Measurements from ENCODE around the gene CDK14.
"Not testable (repeated sequence)": the region's sequence is repeated elsewhere in the genome, so short reads cannot be mapped to it uniquely, and the experiment has no call there.

Gene CDK14

GRCh38 chr7:90756366-90756765 lies 160.2 kb downstream of the CDK14 start:
- DNase-seq (ENCODE audit: low read depth in 3 of 3): no peak

- not testable (repeated sequence) for DNase-seq (ENCODE audit: low read depth in 3 of 3)
These were observed 161.4 kb downstream of the CDK14 start for GRCh38 chr7:90757565-90757950.

- DNase-seq (ENCODE audit: low read depth in 3 of 3): no peak
These were observed 162.9 kb downstream of the CDK14 start for GRCh38 chr7:90758933-90759562.

- DNase-seq (ENCODE audit: low read depth in 3 of 3): no peak
These were observed 163.6 kb downstream of the CDK14 start for GRCh38 chr7:90759710-90760109.

GRCh38 chr7:90760892-90761291 lies 164.8 kb downstream of the CDK14 start:
- no peak for DNase-seq (ENCODE audit: low read depth in 3 of 3)

GRCh38 chr7:90761584-90761983 lies 165.5 kb downstream of the CDK14 start:
- no peak for DNase-seq (ENCODE audit: low read depth in 3 of 3)

- DNase-seq (ENCODE audit: low read depth in 3 of 3): no peak
These were observed 167.0 kb downstream of the CDK14 start for GRCh38 chr7:90763108-90763507.

GRCh38 chr7:90764848-90765570 lies 168.9 kb downstream of the CDK14 start:
- no peak for DNase-seq (ENCODE audit: low read depth in 3 of 3)

GRCh38 chr7:90766814-90767564 lies 170.9 kb downstream of the CDK14 start:
- no peak for DNase-seq (ENCODE audit: low read depth in 3 of 3)

- no peak for DNase-seq (ENCODE audit: low read depth in 3 of 3)
These were observed 172.2 kb downstream of the CDK14 start for GRCh38 chr7:90768301-90768700.

GRCh38 chr7:90769036-90769435 lies 172.9 kb downstream of the CDK14 start:
- no peak for DNase-seq (ENCODE audit: low read depth in 3 of 3)

GRCh38 chr7:90769566-90769965 lies 173.4 kb downstream of the CDK14 start:
- DNase-seq (ENCODE audit: low read depth in 3 of 3): not testable (repeated sequence)

- no peak for DNase-seq (ENCODE audit: low read depth in 3 of 3)
These were observed 175.2 kb downstream of the CDK14 start for GRCh38 chr7:90771281-90771680.

GRCh38 chr7:90772410-90772809 lies 176.3 kb downstream of the CDK14 start:
- DNase-seq (ENCODE audit: low read depth in 3 of 3): no peak

GRCh38 chr7:90773269-90773668 lies 177.1 kb downstream of the CDK14 start:
- DNase-seq (ENCODE audit: low read depth in 3 of 3): no peak

- DNase-seq (ENCODE audit: low read depth in 3 of 3): no peak
These were observed 178.6 kb downstream of the CDK14 start for GRCh38 chr7:90774706-90775105.

GRCh38 chr7:90775383-90775965 lies 179.4 kb downstream of the CDK14 start:
- no peak for DNase-seq (ENCODE audit: low read depth in 3 of 3)

GRCh38 chr7:90777041-90777440 lies 180.9 kb downstream of the CDK14 start:
- no peak for DNase-seq (ENCODE audit: low read depth in 3 of 3)

GRCh38 chr7:90777465-90777864 lies 181.3 kb downstream of the CDK14 start:
- no peak for DNase-seq (ENCODE audit: low read depth in 3 of 3)

- DNase-seq (ENCODE audit: low read depth in 3 of 3): no peak
These were observed 181.8 kb downstream of the CDK14 start for GRCh38 chr7:90777886-90778285.

GRCh38 chr7:90788052-90788451 lies 191.9 kb downstream of the CDK14 start:
- DNase-seq (ENCODE audit: low read depth in 3 of 3): no peak

- DNase-seq (ENCODE audit: low read depth in 3 of 3): no peak
These were observed 193.7 kb downstream of the CDK14 start for GRCh38 chr7:90789736-90790306.

Measured in stimulated activated CD4-positive, alpha-beta T cell treated with anti-CD3 and anti-CD28 coated beads, TNF-alpha, amount 100 ng/mL, for 4 hours (primary cell).